ENCODE data around the gene ATP6V0E1. TPM values are rescaled to one million over a fixed set of nuclear protein-coding genes. Genes with fewer than 3 reads are reported as not detected.
"Not testable (repeated sequence)": the region's sequence is repeated elsewhere in the genome, so short reads cannot be mapped to it uniquely, and the experiment has no call there.

Gene ATP6V0E1
- total RNA-seq, 1 donor from 2014 or later = 285 TPM

DNA sequence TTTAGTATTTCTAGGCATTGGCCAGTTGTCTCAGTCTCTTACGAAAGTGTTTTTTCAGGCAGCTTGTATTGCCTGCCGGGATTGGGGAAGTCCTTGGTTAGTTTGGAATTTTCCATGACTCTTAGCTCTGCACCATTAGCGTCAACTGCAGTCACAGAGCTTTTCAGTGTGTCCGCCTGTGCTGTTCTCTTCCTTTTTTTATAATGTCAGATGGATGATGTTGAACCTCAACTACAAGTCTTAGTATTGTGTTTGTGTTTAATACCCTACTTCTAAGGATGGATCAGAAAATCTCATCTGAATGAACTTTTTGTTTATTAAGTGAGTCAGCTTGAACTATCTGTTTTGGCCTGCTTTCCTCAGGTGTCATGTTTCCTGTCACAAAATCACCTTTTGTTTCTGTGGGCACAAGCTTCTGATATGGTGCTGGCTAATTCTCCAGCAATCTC lies 33.1 kb downstream of the ATP6V0E1 start:
- peak; percentile 63 to 64 for ATAC-seq
- Histone ChIP-seq H3K4me1 (peaks cover 68% of the 10 kb centered on the region), H3K4me3 (no peak overlapping the region), H3K36me3 (peaks cover 19% of the 10 kb centered on the region), H3K27ac (peak overlapping the region; percentile 70), H3K9me3 (no peaks in the 10 kb centered on the region), H3K27me3 (ENCODE audit: low read depth) (no peaks in the 10 kb centered on the region)
- intact Hi-C loops (cut with DNase I) = no loop called here
- no peak for DNase-seq
- TF ChIP-seq, protein P1, sequence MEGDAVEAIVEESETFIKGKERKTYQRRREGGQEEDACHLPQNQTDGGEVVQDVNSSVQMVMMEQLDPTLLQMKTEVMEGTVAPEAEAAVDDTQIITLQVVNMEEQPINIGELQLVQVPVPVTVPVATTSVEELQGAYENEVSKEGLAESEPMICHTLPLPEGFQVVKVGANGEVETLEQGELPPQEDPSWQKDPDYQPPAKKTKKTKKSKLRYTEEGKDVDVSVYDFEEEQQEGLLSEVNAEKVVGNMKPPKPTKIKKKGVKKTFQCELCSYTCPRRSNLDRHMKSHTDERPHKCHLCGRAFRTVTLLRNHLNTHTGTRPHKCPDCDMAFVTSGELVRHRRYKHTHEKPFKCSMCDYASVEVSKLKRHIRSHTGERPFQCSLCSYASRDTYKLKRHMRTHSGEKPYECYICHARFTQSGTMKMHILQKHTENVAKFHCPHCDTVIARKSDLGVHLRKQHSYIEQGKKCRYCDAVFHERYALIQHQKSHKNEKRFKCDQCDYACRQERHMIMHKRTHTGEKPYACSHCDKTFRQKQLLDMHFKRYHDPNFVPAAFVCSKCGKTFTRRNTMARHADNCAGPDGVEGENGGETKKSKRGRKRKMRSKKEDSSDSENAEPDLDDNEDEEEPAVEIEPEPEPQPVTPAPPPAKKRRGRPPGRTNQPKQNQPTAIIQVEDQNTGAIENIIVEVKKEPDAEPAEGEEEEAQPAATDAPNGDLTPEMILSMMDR (IDR thresholded peaks at IDR 0.05) = no peak

DNA sequence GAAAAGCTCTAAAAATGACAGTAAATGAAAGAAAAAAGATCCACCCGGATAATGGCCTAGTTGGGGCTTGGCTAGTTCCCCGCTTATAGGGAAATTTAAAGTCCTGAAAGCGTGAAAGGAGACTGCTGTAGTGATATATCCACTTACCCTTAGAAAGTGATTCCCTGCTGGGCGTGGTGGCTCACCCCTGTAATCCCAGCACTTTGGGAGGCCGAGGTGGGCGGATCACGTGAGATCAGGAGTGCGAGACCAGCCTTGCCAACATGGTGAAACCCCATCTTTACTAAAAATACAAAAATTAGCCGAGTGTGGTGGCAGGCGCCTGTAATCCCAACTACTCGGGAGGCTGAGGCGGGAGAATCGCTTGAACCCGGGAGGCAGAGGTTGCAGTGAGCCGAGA lies 33.5 kb downstream of the ATP6V0E1 start:
- DNase-seq; ATAC-seq; H3K9me3 ChIP-seq; intact Hi-C loops (cut with DNase I); H3K27me3 ChIP-seq (ENCODE audit: low read depth); H3K4me3 ChIP-seq: not testable (repeated sequence)
- Histone ChIP-seq H3K4me1 (peaks cover 64% of the 10 kb centered on the region), H3K27ac (peak overlapping the region; percentile 70), H3K36me3 (peaks cover 24% of the 10 kb centered on the region)

DNA sequence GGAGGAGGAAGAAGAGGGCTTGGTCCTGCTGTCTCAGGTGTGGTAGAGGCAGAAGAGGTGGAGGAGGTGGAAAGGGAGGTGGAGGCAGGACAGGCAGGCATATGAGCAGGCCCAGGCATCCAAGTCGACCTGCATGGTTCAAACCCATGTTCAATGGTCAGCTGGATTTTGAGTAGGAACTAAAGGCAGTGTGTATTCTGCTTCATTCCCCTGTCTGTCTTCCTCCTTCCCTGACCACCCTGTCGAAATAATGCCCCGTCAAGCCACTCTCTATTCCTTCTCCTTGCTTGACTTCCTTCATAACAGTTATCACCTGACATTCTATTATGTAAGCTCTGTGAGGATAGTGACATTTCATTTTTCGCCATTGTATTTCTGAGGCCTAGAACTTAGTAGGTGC lies 34.8 kb downstream of the ATP6V0E1 start:
- no peaks in the 10 kb centered on the region for H3K27me3 ChIP-seq (ENCODE audit: low read depth)
- peaks cover 33% of the 10 kb centered on the region for H3K36me3 ChIP-seq
- intact Hi-C loops (cut with DNase I) = no loop called here
- TF ChIP-seq, protein P1 (IDR thresholded peaks at IDR 0.05) = no peak
- H3K4me3 ChIP-seq = no peak overlapping the region
- H3K27ac ChIP-seq = peak overlapping the region; percentile 39
- H3K9me3 ChIP-seq = no peaks in the 10 kb centered on the region
- DNase-seq (no peak), ATAC-seq (peak in 1 of 2 donors; percentile 64)
- peaks cover 54% of the 10 kb centered on the region for H3K4me1 ChIP-seq

DNA sequence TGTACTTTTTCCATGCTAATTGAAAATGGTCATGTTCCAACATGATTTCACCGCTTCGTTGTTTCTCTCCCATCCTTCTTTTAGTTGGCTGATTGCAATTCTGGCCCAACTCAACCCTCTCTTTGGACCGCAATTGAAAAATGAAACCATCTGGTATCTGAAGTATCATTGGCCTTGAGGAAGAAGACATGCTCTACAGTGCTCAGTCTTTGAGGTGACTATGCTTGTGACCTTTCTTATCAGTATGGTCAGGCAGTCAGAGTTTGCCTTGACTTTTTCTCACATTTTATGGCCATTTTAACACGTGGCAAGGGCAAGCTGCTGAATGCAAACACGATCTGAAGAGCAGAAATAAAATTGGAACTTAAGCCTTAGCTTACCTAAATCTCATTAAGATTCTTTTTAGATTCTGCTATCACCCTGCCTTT lies 36.6 kb downstream of the ATP6V0E1 start:
- H3K27ac ChIP-seq = peak overlapping the region; percentile 31
- intact Hi-C loops (cut with DNase I) = no loop called here
- peaks cover 37% of the 10 kb centered on the region for H3K4me1 ChIP-seq

DNA sequence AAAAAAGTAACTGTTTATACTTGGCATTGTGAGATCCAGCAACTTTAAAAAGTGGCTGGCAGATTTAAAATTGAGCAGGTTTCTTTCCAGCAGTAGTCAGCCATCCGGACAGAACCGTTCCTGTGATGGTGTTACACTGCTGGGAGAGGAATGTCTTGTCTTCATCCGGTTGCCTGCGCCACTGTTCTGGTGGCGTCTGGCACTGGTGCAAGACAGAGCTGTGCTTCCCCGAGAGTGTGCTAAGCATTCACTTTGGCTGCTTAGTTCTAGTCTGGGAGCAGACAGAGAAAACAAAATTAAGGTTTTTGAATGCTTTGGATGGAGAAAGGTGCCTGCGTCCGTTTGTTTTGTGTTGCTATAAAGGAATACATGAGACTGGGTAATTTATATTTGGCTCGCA lies 37.1 kb downstream of the ATP6V0E1 start:
- peaks cover 32% of the 10 kb centered on the region for H3K4me1 ChIP-seq
- intact Hi-C loops (cut with DNase I) = no loop called here
- DNase-seq (no peak), ATAC-seq (no peak)
- TF ChIP-seq, protein P1 (IDR thresholded peaks at IDR 0.05) = no peak
- no peaks in the 10 kb centered on the region for H3K27me3 ChIP-seq (ENCODE audit: low read depth)
- no peaks in the 10 kb centered on the region for H3K9me3 ChIP-seq
- H3K4me3 ChIP-seq = no peak overlapping the region
- H3K36me3 ChIP-seq = peaks cover 36% of the 10 kb centered on the region
- H3K27ac ChIP-seq = peak overlapping the region; percentile 31

More for the DNA sequence above, 36.6 kb downstream of the ATP6V0E1 start:
- ATAC-seq (no peak), DNase-seq (no peak)
- Histone ChIP-seq H3K9me3 (no peaks in the 10 kb centered on the region), H3K27me3 (ENCODE audit: low read depth) (no peaks in the 10 kb centered on the region), H3K4me3 (no peak overlapping the region), H3K36me3 (peaks cover 36% of the 10 kb centered on the region)
- TF ChIP-seq, protein P1 (IDR thresholded peaks at IDR 0.05) = no peak

DNA sequence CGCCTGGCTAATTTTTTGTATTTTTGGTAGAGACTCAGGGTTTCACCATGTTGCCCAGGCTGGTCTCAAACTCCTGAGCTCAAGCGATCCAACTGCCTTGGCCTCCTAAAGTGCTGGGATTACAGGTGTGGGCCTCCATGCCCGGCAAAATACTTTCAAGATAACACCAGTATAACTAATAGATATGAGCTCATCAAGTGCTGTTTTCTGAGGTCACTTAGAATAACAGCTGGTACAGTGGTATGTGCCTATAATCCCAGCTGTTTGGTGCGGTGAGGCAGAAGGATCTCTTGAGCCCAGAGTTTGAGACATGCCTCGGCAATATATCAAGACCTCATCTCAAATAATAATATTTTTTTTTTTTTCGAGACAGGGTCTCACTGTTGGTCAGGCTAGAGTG lies 42.1 kb downstream of the ATP6V0E1 start:
- TF ChIP-seq, protein P1 (IDR thresholded peaks at IDR 0.05) = no peak
- no peaks in the 10 kb centered on the region for H3K9me3 ChIP-seq

More for the DNA sequence above, 42.1 kb downstream of the ATP6V0E1 start:
- ATAC-seq = no peak
- peaks cover 27% of the 10 kb centered on the region for H3K36me3 ChIP-seq
- H3K4me3 ChIP-seq = no peak overlapping the region
- intact Hi-C loops (cut with DNase I) = no loop called here
- no peaks in the 10 kb centered on the region for H3K27me3 ChIP-seq (ENCODE audit: low read depth)
- no peak for DNase-seq
- no peak overlapping the region for H3K27ac ChIP-seq
- peaks cover 30% of the 10 kb centered on the region for H3K4me1 ChIP-seq

Measured in lower lobe of right lung (tissue), 2 donors.